BLaER1 treated with 17β-estradiol and CSF1 and Interleukin-3, amounts not matched to agents 10 nM and 100 nM (cell line): ENCODE data around the gene H3-3A.
A peak's percentile ranks its signal among the peaks of the same experiment; 100 is the strongest.

Experiments used
- H3K27ac ChIP-seq, 11 experiments: shearing (Covaris generic); formaldehyde crosslinking; 2 replicates each; pipeline ENCODE4 v1.8.1; 2022
- H3K27me3 ChIP-seq, 11 experiments: shearing (Covaris generic); formaldehyde crosslinking; 2 replicates each; pipeline ENCODE4 v1.8.1; 2022
- H3K36me3 ChIP-seq, 11 experiments: shearing (Covaris generic); formaldehyde crosslinking; 2 replicates each; pipeline ENCODE4 v1.8.1; 2022
- H3K4me1 ChIP-seq, 10 experiments: shearing (Covaris generic); formaldehyde crosslinking; 2 replicates each; pipeline ENCODE4 v1.8.1; 2022
- H3K4me2 ChIP-seq, 11 experiments: shearing (Covaris generic); formaldehyde crosslinking; 2 replicates each; pipeline ENCODE4 v1.8.1; 2022
- H3K4me3 ChIP-seq, 10 experiments: shearing (Covaris generic); formaldehyde crosslinking; 2 replicates each; pipeline ENCODE4 v1.8.1; 2022
- H3K9ac ChIP-seq, 11 experiments: shearing (Covaris generic); formaldehyde crosslinking; 2 replicates each; pipeline ENCODE4 v1.8.1; 2022
- H3K9me3 ChIP-seq, 11 experiments: shearing (Covaris generic); formaldehyde crosslinking; replicated peaks in 1 of 11; 2 replicates each; pipeline ENCODE4 v1.8.1; 2022
- H4K20me1 ChIP-seq, 11 experiments: shearing (Covaris generic); formaldehyde crosslinking; 2 replicates each; pipeline ENCODE4 v1.8.1; 2022
- Cebpa-rat ChIP-seq, 11 experiments: shearing (Covaris generic); IDR thresholded peaks; 2 replicates each; pipeline ENCODE4 v1.8.1; 2022

H3-3A gene

GRCh38 chr1:226046240-226046639 lies 16.3 kb upstream of the H3-3A start:
- peaks cover 0 to 14% (median 7%) of the 10 kb centered on the region in 11 experiments; a peak in 10 of 22 replicates for H3K9me3 ChIP-seq
- H3K27me3 ChIP-seq: no peaks in the 10 kb centered on the region
- no peak for TF ChIP-seq Cebpa-rat (IDR thresholded peaks at IDR 0.05)
- no peaks in the 10 kb centered on the region for H4K20me1 ChIP-seq
- peak overlapping the region in 4 of 11 experiments; percentile 14 to 73 (median 50); a peak in 6 of 22 replicates for H3K4me2 ChIP-seq
- no peak overlapping the region for H3K9ac ChIP-seq
- H3K36me3 ChIP-seq: peaks cover 0 to 13% (median 0%) of the 10 kb centered on the region in 11 experiments; a peak in 3 of 22 replicates
- no peak overlapping the region for H3K4me3 ChIP-seq
- H3K27ac ChIP-seq: no peak overlapping the region
- H3K4me1 ChIP-seq: peaks cover 21 to 66% (median 26%) of the 10 kb centered on the region in 10 experiments

GRCh38 chr1:226047495-226047894 lies 15.0 kb upstream of the H3-3A start:
- H3K4me2 ChIP-seq: peak overlapping the region in 2 of 11 experiments; percentile 42 to 73; a peak in 3 of 22 replicates
- no peak overlapping the region for H3K27ac ChIP-seq
- H4K20me1 ChIP-seq: no peaks in the 10 kb centered on the region
- no peak overlapping the region for H3K4me3 ChIP-seq
- peaks cover 0 to 14% (median 7%) of the 10 kb centered on the region in 11 experiments; a peak in 10 of 22 replicates for H3K9me3 ChIP-seq
- no peak for TF ChIP-seq Cebpa-rat (IDR thresholded peaks at IDR 0.05)
- peaks cover 0 to 13% (median 0%) of the 10 kb centered on the region in 11 experiments; a peak in 5 of 22 replicates for H3K36me3 ChIP-seq
- no peak overlapping the region for H3K9ac ChIP-seq
- H3K4me1 ChIP-seq: peaks cover 21 to 58% (median 23%) of the 10 kb centered on the region in 10 experiments
- H3K27me3 ChIP-seq: no peaks in the 10 kb centered on the region

GRCh38 chr1:226048886-226049285 lies 13.6 kb upstream of the H3-3A start:
- Histone ChIP-seq H3K4me3 (no peak overlapping the region), H3K4me1 (peaks cover 8 to 44% (median 9%) of the 10 kb centered on the region in 10 experiments), H4K20me1 (no peaks in the 10 kb centered on the region), H3K36me3 (peaks cover 0 to 19% (median 0%) of the 10 kb centered on the region in 11 experiments; a peak in 5 of 22 replicates), H3K9me3 (peaks cover 0 to 13% (median 7%) of the 10 kb centered on the region in 11 experiments; a peak in 10 of 22 replicates), H3K4me2 (no peak overlapping the region), H3K27ac (no peak overlapping the region), H3K9ac (no peak overlapping the region), H3K27me3 (no peaks in the 10 kb centered on the region)
- no peak for TF ChIP-seq Cebpa-rat (IDR thresholded peaks at IDR 0.05)

- peaks cover 0 to 31% (median 0%) of the 10 kb centered on the region in 10 experiments; a peak in 6 of 20 replicates for H3K4me1 ChIP-seq
- no peak overlapping the region for H3K27ac ChIP-seq
- peaks cover 0 to 29% (median 0%) of the 10 kb centered on the region in 11 experiments; a peak in 6 of 22 replicates for H3K36me3 ChIP-seq
- H3K9ac ChIP-seq: no peak overlapping the region
- H3K4me3 ChIP-seq: no peak overlapping the region
- H3K4me2 ChIP-seq: no peak overlapping the region
- no peaks in the 10 kb centered on the region for H3K27me3 ChIP-seq
- no peaks in the 10 kb centered on the region for H4K20me1 ChIP-seq
- TF ChIP-seq Cebpa-rat (IDR thresholded peaks at IDR 0.05): no peak
- peaks cover 0 to 1% (median under 1%) of the 10 kb centered on the region in 11 experiments; a peak in 5 of 22 replicates for H3K9me3 ChIP-seq
Observed at GRCh38 chr1:226050133-226050532, 12.4 kb upstream of the H3-3A start.

GRCh38 chr1:226051365-226051764 lies 11.2 kb upstream of the H3-3A start:
- Histone ChIP-seq H3K9ac (no peak overlapping the region), H3K4me3 (no peak overlapping the region), H3K27ac (no peak overlapping the region), H3K27me3 (no peaks in the 10 kb centered on the region), H3K36me3 (peaks cover 0 to 35% (median 0%) of the 10 kb centered on the region in 11 experiments; a peak in 7 of 22 replicates), H3K4me2 (no peak overlapping the region), H3K4me1 (peaks cover 0 to 21% (median 0%) of the 10 kb centered on the region in 10 experiments; a peak in 6 of 20 replicates), H3K9me3 (no peaks in the 10 kb centered on the region), H4K20me1 (no peaks in the 10 kb centered on the region)
- no peak for TF ChIP-seq Cebpa-rat (IDR thresholded peaks at IDR 0.05)

GRCh38 chr1:226052061-226052460 lies 10.5 kb upstream of the H3-3A start:
- no peak overlapping the region for H3K27ac ChIP-seq
- no peak for TF ChIP-seq Cebpa-rat (IDR thresholded peaks at IDR 0.05)
- H3K4me2 ChIP-seq: no peak overlapping the region
- peaks cover 0 to 14% (median 0%) of the 10 kb centered on the region in 10 experiments; a peak in 5 of 20 replicates for H3K4me1 ChIP-seq
- H3K4me3 ChIP-seq: no peak overlapping the region
- peaks cover 0 to 35% (median 0%) of the 10 kb centered on the region in 11 experiments; a peak in 7 of 22 replicates for H3K36me3 ChIP-seq
- no peaks in the 10 kb centered on the region for H3K9me3 ChIP-seq
- no peaks in the 10 kb centered on the region for H4K20me1 ChIP-seq
- no peak overlapping the region for H3K9ac ChIP-seq
- H3K27me3 ChIP-seq: no peaks in the 10 kb centered on the region

GRCh38 chr1:226054519-226055327 lies 7.8 kb upstream of the H3-3A start:
- no peak for TF ChIP-seq Cebpa-rat (IDR thresholded peaks at IDR 0.05)
- Histone ChIP-seq H3K4me1 (peaks cover 0 to 7% (median 0%) of the 10 kb centered on the region in 10 experiments; a peak in 2 of 20 replicates), H3K9me3 (no peaks in the 10 kb centered on the region), H3K4me2 (no peak overlapping the region), H3K4me3 (no peak overlapping the region), H3K36me3 (peaks cover 0 to 42% (median 6%) of the 10 kb centered on the region in 11 experiments; a peak in 8 of 22 replicates), H3K9ac (no peak overlapping the region), H3K27me3 (no peaks in the 10 kb centered on the region), H4K20me1 (no peaks in the 10 kb centered on the region), H3K27ac (no peak overlapping the region)

- peaks cover 0 to 34% (median 6%) of the 10 kb centered on the region in 11 experiments; a peak in 8 of 22 replicates for H3K36me3 ChIP-seq
- peaks cover 9 to 16% (median 15%) of the 10 kb centered on the region in 10 experiments for H3K4me1 ChIP-seq
- H3K4me3 ChIP-seq: no peak overlapping the region
- peak overlapping the region in 2 of 11 experiments; percentile 78 to 89; a peak in 1 of 22 replicates for H3K4me2 ChIP-seq
- H3K27me3 ChIP-seq: no peaks in the 10 kb centered on the region
- TF ChIP-seq Cebpa-rat (IDR thresholded peaks at IDR 0.05): no peak
- H4K20me1 ChIP-seq: peaks cover 9 to 21% (median 16%) of the 10 kb centered on the region in 11 experiments
- H3K9ac ChIP-seq: no peak overlapping the region
- H3K27ac ChIP-seq: no peak overlapping the region
- H3K9me3 ChIP-seq: no peaks in the 10 kb centered on the region
Observed at GRCh38 chr1:226059709-226060108, 2.8 kb upstream of the H3-3A start.

GRCh38 chr1:226060427-226060826 lies 2.1 kb upstream of the H3-3A start:
- peak overlapping the region; percentile 78 to 95 (median 87); a peak in 16 of 22 replicates for H3K4me2 ChIP-seq
- no peaks in the 10 kb centered on the region for H3K27me3 ChIP-seq
- H4K20me1 ChIP-seq: peaks cover 17 to 28% (median 23%) of the 10 kb centered on the region in 11 experiments
- no peak overlapping the region for H3K27ac ChIP-seq
- H3K4me1 ChIP-seq: peaks cover 14 to 22% (median 20%) of the 10 kb centered on the region in 10 experiments
- peaks cover 3 to 32% (median 13%) of the 10 kb centered on the region in 11 experiments; a peak in 19 of 22 replicates for H3K36me3 ChIP-seq
- TF ChIP-seq Cebpa-rat (IDR thresholded peaks at IDR 0.05): no peak
- H3K9ac ChIP-seq: peak overlapping the region in 2 of 11 experiments; percentile 99 to 100; a peak in 2 of 22 replicates
- H3K9me3 ChIP-seq: no peaks in the 10 kb centered on the region
- no peak overlapping the region for H3K4me3 ChIP-seq
